Parathyroid adenoma (tissue), 2 donors: ENCODE measurements around the gene GALNT17.

Experiments used
- H2AFZ ChIP-seq: fragments of 300-600 bp; sonication (generic); one replicate; pipeline ENCODE4 v1.7.0; 2017; ENCODE audit warnings: antibody characterized with exemption, mild to moderate bottlenecking
- H3K27ac ChIP-seq: fragments of 300-600 bp; sonication (generic); one replicate; pipeline ENCODE4 v1.7.0; 2017
- H3K27me3 ChIP-seq: fragments of 300-600 bp; sonication (generic); one replicate; pipeline ENCODE4 v1.7.0; 2017; ENCODE audit warnings: low read length; ENCODE audit not compliant: control insufficient read depth, insufficient read depth
- H3K36me3 ChIP-seq: fragments of 300-600 bp; sonication (generic); one replicate; pipeline ENCODE4 v1.7.0; 2017; ENCODE audit warnings: low read length; ENCODE audit not compliant: control insufficient read depth, insufficient read depth
- H3K4me1 ChIP-seq: fragments of 300-600 bp; sonication (generic); one replicate; pipeline ENCODE4 v1.7.0; 2017; ENCODE audit warnings: control low read depth
- H3K4me2 ChIP-seq: fragments of 300-600 bp; sonication (generic); one replicate; pipeline ENCODE4 v1.7.0; 2017; ENCODE audit warnings: low read length
- H3K4me3 ChIP-seq: fragments of 300-600 bp; sonication (generic); one replicate; pipeline ENCODE4 v1.7.0; 2017; ENCODE audit warnings: low read depth, low read length
- H3K79me2 ChIP-seq: fragments of 300-600 bp; sonication (generic); one replicate; pipeline ENCODE4 v1.7.0; 2017; ENCODE audit warnings: control low read depth
- H3K9ac ChIP-seq: fragments of 300-600 bp; sonication (generic); one replicate; pipeline ENCODE4 v1.7.0; 2017; ENCODE audit warnings: mild to moderate bottlenecking
- H3K9me3 ChIP-seq: fragments of 300-600 bp; sonication (generic); one replicate; pipeline ENCODE4 v1.7.0; 2017; ENCODE audit warnings: low read length; ENCODE audit not compliant: control insufficient read depth
- TF ChIP-seq, protein P1 (sequence below): fragments of 300-600 bp; sonication (generic); IDR thresholded peaks from one replicate; pipeline ENCODE4 v1.7.0; 2017; ENCODE audit warnings: antibody characterized with exemption, mild to moderate bottlenecking
- donor health status: primary hyperparathyroidism.

GALNT17 gene

DNA sequence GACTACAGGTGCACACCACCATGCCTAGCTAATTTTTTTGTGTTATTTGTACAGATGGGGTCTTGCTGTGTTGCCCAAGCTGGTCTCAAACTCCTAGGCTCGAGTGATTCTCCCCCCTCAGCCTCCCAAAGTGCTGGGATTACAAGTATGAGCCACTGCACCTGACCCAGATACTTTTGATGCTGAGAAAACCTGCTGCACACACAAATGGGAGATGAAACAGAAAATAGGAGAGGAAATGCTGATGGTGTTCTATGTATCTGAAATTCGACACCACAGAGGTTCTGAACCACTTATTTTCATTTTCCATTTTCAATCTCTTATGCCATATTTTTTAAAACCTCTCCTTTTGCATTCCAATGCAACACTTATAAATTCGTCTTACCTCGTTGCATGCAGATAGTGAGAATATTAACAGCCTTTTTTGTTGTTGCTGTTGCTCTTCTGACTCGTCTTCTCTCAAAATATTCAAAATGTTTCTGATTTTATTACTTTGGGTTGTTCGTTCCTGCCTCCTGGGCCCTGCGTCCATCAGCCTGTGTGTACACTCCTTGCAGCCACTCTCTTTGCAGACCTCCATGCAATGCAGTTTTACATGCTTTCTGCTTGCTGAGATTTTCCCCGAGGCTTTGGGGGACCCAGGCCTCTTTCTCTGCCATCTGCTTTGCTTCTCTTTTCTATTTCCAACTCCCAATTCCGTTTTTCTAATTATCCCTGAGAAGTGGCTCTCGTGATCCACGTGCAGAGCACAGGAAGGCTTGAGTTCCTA, 556.1 kb downstream of the GALNT17 start:
- Histone ChIP-seq H3K4me1 (no peaks in the 10 kb centered on the region), H3K9me3 (no peaks in the 10 kb centered on the region), H3K9ac (no peak overlapping the region), H3K27ac (no peak overlapping the region), H3K79me2 (no peaks in the 10 kb centered on the region), H2AFZ (no peak overlapping the region), H3K36me3 (no peaks in the 10 kb centered on the region), H3K27me3 (no peaks in the 10 kb centered on the region), H3K4me2 (no peak overlapping the region), H3K4me3 (no peak overlapping the region)
- TF ChIP-seq, protein P1, sequence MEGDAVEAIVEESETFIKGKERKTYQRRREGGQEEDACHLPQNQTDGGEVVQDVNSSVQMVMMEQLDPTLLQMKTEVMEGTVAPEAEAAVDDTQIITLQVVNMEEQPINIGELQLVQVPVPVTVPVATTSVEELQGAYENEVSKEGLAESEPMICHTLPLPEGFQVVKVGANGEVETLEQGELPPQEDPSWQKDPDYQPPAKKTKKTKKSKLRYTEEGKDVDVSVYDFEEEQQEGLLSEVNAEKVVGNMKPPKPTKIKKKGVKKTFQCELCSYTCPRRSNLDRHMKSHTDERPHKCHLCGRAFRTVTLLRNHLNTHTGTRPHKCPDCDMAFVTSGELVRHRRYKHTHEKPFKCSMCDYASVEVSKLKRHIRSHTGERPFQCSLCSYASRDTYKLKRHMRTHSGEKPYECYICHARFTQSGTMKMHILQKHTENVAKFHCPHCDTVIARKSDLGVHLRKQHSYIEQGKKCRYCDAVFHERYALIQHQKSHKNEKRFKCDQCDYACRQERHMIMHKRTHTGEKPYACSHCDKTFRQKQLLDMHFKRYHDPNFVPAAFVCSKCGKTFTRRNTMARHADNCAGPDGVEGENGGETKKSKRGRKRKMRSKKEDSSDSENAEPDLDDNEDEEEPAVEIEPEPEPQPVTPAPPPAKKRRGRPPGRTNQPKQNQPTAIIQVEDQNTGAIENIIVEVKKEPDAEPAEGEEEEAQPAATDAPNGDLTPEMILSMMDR = no peak

DNA sequence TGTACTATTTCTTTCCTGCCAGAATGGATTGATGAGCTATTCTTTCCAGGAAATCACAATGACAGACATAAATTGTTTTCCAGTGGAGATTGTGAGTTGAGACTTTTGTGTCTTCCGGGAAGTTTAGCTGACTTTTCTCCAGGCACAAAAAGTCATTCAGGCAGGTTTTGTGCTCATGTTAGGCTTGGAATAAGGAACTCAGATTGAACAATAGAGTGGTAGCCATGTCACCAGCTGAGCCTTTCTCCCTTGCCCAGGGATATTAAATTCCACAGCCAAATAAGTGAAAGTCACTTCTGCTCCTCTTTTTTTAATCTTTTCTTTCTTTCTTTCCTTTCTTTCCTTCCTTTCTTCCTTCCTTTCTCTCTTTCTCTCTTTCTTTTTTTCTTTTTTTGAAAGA, 559.6 kb downstream of the GALNT17 start:
- Histone ChIP-seq H3K27me3 (no peaks in the 10 kb centered on the region), H3K9me3 (no peaks in the 10 kb centered on the region), H3K36me3 (no peaks in the 10 kb centered on the region), H3K79me2 (no peaks in the 10 kb centered on the region), H3K4me2 (no peak overlapping the region), H3K4me3 (no peak overlapping the region), H2AFZ (no peak overlapping the region), H3K27ac (no peak overlapping the region), H3K9ac (no peak overlapping the region), H3K4me1 (no peaks in the 10 kb centered on the region)
- TF ChIP-seq, protein P1 = no peak

DNA sequence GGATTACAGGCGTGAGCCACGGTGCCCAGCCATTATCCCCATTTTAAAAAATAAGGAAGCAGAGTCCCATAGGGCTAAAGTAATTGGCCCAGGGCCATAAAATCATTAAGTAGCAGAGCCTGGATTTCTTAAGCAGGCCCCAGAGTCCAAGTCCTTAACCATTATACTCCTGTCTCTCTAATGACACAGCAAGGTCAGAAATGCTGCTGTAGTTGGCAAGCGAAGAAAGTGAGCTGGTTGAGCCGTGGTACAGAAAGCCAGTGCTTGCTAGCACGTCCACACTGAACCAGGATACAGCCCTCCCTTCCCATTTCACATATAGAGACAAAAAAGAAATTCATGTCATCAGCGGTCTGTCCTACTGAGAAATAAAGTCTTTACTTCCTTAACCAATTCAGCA, 562.7 kb downstream of the GALNT17 start:
- no peak overlapping the region for H3K4me3 ChIP-seq
- no peak overlapping the region for H2AFZ ChIP-seq

DNA sequence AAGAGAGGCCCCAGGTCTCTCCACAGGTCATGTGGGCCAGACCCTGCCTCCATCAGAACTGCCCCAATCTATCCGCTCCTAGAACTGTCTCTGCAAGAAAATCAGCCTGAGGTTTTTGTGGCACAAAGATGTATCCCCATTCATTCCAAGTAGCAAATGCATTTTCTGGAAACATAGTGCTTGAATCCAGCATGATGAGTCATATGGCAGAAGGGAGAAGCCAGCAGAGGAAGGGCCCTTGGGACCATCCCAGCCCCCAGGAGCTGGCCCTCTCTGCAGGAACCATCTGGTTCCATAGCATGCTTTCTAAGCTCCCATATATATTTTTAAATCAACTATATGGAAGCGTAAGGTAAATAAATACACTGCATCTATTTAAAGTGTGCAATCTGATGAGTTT, 563.2 kb downstream of the GALNT17 start:
- no peak overlapping the region for H3K27ac ChIP-seq
- no peaks in the 10 kb centered on the region for H3K36me3 ChIP-seq
- TF ChIP-seq, protein P1 = no peak
- H3K4me3 ChIP-seq = no peak overlapping the region
- no peaks in the 10 kb centered on the region for H3K9me3 ChIP-seq
- H3K4me1 ChIP-seq = no peaks in the 10 kb centered on the region
- no peaks in the 10 kb centered on the region for H3K79me2 ChIP-seq
- H3K9ac ChIP-seq = no peak overlapping the region
- H3K27me3 ChIP-seq = no peaks in the 10 kb centered on the region
- no peak overlapping the region for H3K4me2 ChIP-seq
- no peak overlapping the region for H2AFZ ChIP-seq

More for the DNA sequence above, 562.7 kb downstream of the GALNT17 start:
- Histone ChIP-seq H3K27me3 (no peaks in the 10 kb centered on the region), H3K79me2 (no peaks in the 10 kb centered on the region), H3K27ac (no peak overlapping the region), H3K9ac (no peak overlapping the region), H3K4me2 (no peak overlapping the region), H3K4me1 (no peaks in the 10 kb centered on the region), H3K9me3 (no peaks in the 10 kb centered on the region), H3K36me3 (no peaks in the 10 kb centered on the region)
- TF ChIP-seq, protein P1 = no peak

DNA sequence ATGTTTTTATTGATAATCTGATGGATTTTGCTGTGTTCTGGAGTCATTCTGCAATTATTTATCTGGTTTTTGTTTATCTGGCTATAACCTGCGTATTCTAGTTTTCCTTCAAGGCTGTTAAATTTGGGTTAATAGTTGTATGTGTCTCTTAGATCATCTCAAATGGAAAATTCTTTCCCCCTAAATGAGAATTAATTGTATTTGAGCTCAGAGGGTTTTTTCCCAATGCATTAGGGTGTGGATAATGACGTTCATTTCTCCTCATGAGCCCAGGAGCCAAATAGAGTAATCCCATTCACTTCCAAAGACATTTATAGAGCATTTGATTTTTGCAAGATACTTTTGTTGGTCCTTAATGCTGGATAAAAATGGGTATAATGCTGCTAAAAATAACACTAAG, 564.6 kb downstream of the GALNT17 start:
- Histone ChIP-seq H3K79me2 (no peaks in the 10 kb centered on the region), H3K27me3 (no peaks in the 10 kb centered on the region), H3K9me3 (no peaks in the 10 kb centered on the region), H3K4me3 (no peak overlapping the region), H3K4me1 (no peaks in the 10 kb centered on the region), H3K4me2 (no peak overlapping the region), H2AFZ (no peak overlapping the region), H3K9ac (no peak overlapping the region), H3K36me3 (no peaks in the 10 kb centered on the region), H3K27ac (no peak overlapping the region)
- TF ChIP-seq, protein P1 = no peak
